HepG2 (cell line): ENCODE results near the gene CFAP92. TPM values are rescaled to one million over a fixed set of nuclear protein-coding genes. Genes with fewer than 3 reads are reported as not detected.

Experiments used
- ERF ChIP-seq: IDR thresholded peaks from 2 replicates; pipeline ENCODE4 v1.6.1; 2018; ENCODE audit warnings: missing biosample characterization, missing genetic modification reagents
- JUNB ChIP-seq: sonication (generic); formaldehyde crosslinking; IDR thresholded peaks from 2 replicates; pipeline ENCODE4 v1.8.0; 2022; ENCODE audit warnings: missing genetic modification reagents, mild to moderate bottlenecking, borderline replicate concordance
- RNF2 ChIP-seq: fragments of 450-650 bp; conservative IDR thresholded peaks from 2 replicates; pipeline ENCODE4 v1.6.1; 2016; ENCODE audit warnings: low read depth
- SAP130 ChIP-seq: IDR thresholded peaks from 2 replicates; pipeline ENCODE4 v1.6.1; 2016; ENCODE audit warnings: low read depth
- SMYD3 ChIP-seq: sonication (generic); formaldehyde crosslinking; IDR thresholded peaks from 2 replicates; pipeline ENCODE4 v1.8.1; 2023; ENCODE audit warnings: mild to moderate bottlenecking, missing genetic modification reagents
- YEATS4 ChIP-seq: sonication (generic); formaldehyde crosslinking; IDR thresholded peaks from 2 replicates; pipeline ENCODE4 v1.4.0; 2020; ENCODE audit warnings: missing genetic modification reagents, borderline replicate concordance
- ZFP90 ChIP-seq: sonication (generic); formaldehyde crosslinking; IDR thresholded peaks from 2 replicates; pipeline ENCODE4 v1.8.0; 2022; ENCODE audit warnings: missing genetic modification reagents, mild to moderate bottlenecking, inconsistent platforms, borderline replicate concordance
- ZNF263 ChIP-seq: sonication (generic); formaldehyde crosslinking; IDR thresholded peaks from 2 replicates; pipeline ENCODE4 v1.4.0; 2020; ENCODE audit warnings: missing genetic modification reagents
- ZNF451 ChIP-seq: sonication (generic); formaldehyde crosslinking; IDR thresholded peaks from 2 replicates; pipeline ENCODE4 v1.5.0; 2020; ENCODE audit warnings: mild to moderate bottlenecking, missing genetic modification reagents
- ZNF569 ChIP-seq: sonication (generic); formaldehyde crosslinking; IDR thresholded peaks from 2 replicates; pipeline ENCODE4 v1.5.0; 2020; ENCODE audit warnings: mild to moderate bottlenecking, missing genetic modification reagents, moderate library complexity, borderline replicate concordance
- polyA plus RNA-seq, 8 experiments: library from polyadenylated mRNA; depleted of rRNA in 3 of 8; stranded (reverse) in 7 of 8; unstranded in 1 of 8; fragments of >200 nt; fragmentation: Illumina TruSeq in 4 of 8; extraction: Trizol in 4 of 8; gene quantifications; 2 replicates each; pipeline versions ENCODE4 v1.2.1 to v1.2.3, GENCODE V29; 2011 to 2016; ENCODE audit warnings: low read depth in 4 of 8, missing spikeins in 1 of 8, mixed read lengths in 1 of 8; ENCODE audit not compliant: insufficient read depth in 1 of 8
- total RNA-seq, 5 experiments: library from RNA; depleted of rRNA; stranded (reverse); fragments of >200 nt; fragmentation: Illumina TruSeq; extraction: Trizol; gene quantifications; 2 replicates each; pipeline ENCODE4 v1.2.3, GENCODE V29; 2016; ENCODE audit warnings: low read depth in 1 of 5
- TF ChIP-seq, protein P1 (sequence below): sonication (generic); formaldehyde crosslinking; IDR thresholded peaks from 2 replicates; pipeline ENCODE4 v1.5.0; 2020; ENCODE audit warnings: mild to moderate bottlenecking, missing genetic modification reagents, moderate library complexity
- TF ChIP-seq, protein P2 (sequence below): sonication (generic); formaldehyde crosslinking; IDR thresholded peaks from 2 replicates; pipeline ENCODE4 v1.5.0; 2020; ENCODE audit warnings: missing genetic modification reagents
- TF ChIP-seq, protein P3 (sequence below): IDR thresholded peaks from 2 replicates; pipeline ENCODE4 v1.4.0; 2020; ENCODE audit warnings: mild to moderate bottlenecking, missing genetic modification reagents
- TF ChIP-seq, protein P4 (sequence below): IDR thresholded peaks from 2 replicates; pipeline ENCODE4 v1.6.1; 2016; ENCODE audit warnings: mild to moderate bottlenecking, missing biosample characterization, missing genetic modification reagents
- TF ChIP-seq, protein P5 (sequence below): sonication (generic); formaldehyde crosslinking; IDR thresholded peaks from 2 replicates; pipeline ENCODE4 v1.9.0; 2021; ENCODE audit warnings: missing genetic modification reagents, borderline replicate concordance
- TF ChIP-seq, protein P6 (sequence below): sonication (generic); formaldehyde crosslinking; IDR thresholded peaks from 2 replicates; pipeline ENCODE4 v1.8.0; 2022; ENCODE audit warnings: missing genetic modification reagents, mild to moderate bottlenecking, inconsistent platforms, borderline replicate concordance

CFAP92 gene
- total and polyA plus RNA-seq, 2 of the 13 experiments (the other 11 are each of a cell fraction or from before 2014, with no cell fraction given) = 0.18 to 0.46 TPM

DNA sequence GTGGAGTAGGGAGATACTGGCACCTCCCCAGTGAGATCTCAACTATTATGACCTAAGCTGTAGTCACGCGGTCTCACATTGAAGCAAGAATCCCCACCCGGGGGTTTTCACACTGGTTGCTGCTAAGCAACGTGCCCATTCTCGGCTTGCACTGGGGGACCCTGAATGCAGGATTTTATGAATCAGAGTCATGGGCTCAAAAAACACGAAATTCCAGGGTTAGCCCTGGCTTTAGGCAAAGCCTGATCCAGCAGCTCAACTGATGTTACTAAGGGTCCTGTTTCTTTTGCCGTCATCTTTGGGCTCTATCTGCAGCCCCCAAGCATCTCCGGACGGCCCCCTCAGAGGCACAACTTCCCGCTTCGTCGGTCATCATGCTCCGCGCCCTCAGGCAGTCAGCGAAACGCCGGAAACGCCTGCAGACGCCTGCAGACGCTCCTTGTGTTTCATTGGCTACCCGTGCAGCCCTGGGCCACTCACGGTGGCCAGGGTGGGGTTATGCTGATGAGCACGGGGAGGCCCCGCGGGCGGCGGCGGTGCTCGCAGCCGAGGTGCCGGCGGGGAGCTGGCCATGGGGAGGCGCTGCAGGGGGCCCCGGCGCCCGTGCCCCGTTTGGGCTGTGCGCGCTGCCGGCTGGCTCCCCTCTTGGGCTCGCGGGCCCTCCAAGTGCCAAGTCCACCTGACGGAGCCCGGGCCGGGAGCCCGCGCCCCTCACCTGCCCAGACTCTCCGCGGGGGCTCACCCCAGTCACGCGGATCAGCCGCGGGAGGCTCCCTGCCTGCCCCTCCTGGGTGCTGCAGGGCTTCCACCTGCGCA is 33.1 kb upstream of the CFAP92 start (continued):
- TF ChIP-seq RNF2 (peak; percentile 88), ZNF263 (CRISPR knock-in tag) (peak; percentile 44; the same call in 1 of the 2 replicates), SMYD3 (CRISPR knock-in tag) (no peak), JUNB (CRISPR knock-in tag) (0 out of 2 replicates have a peak, but pooled peaks have one; percentile 31), YEATS4 (CRISPR knock-in tag) (peak; percentile 37; the same call in 1 of the 2 replicates), SAP130 (peak; percentile 50), ZNF451 (CRISPR knock-in tag) (0 out of 2 replicates have a peak, but pooled peaks have one; percentile 38), ZNF569 (no peak), ZFP90 (CRISPR knock-in tag) (peak; percentile 75), ERF (CRISPR knock-in tag) (peak; percentile 64; the same call in 1 of the 2 replicates)
- TF ChIP-seq, protein P1, sequence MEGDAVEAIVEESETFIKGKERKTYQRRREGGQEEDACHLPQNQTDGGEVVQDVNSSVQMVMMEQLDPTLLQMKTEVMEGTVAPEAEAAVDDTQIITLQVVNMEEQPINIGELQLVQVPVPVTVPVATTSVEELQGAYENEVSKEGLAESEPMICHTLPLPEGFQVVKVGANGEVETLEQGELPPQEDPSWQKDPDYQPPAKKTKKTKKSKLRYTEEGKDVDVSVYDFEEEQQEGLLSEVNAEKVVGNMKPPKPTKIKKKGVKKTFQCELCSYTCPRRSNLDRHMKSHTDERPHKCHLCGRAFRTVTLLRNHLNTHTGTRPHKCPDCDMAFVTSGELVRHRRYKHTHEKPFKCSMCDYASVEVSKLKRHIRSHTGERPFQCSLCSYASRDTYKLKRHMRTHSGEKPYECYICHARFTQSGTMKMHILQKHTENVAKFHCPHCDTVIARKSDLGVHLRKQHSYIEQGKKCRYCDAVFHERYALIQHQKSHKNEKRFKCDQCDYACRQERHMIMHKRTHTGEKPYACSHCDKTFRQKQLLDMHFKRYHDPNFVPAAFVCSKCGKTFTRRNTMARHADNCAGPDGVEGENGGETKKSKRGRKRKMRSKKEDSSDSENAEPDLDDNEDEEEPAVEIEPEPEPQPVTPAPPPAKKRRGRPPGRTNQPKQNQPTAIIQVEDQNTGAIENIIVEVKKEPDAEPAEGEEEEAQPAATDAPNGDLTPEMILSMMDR = peak; percentile 66
- TF ChIP-seq, protein P2, sequence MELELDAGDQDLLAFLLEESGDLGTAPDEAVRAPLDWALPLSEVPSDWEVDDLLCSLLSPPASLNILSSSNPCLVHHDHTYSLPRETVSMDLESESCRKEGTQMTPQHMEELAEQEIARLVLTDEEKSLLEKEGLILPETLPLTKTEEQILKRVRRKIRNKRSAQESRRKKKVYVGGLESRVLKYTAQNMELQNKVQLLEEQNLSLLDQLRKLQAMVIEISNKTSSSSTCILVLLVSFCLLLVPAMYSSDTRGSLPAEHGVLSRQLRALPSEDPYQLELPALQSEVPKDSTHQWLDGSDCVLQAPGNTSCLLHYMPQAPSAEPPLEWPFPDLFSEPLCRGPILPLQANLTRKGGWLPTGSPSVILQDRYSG (CRISPR knock-in tag) = peak; percentile 55; the same call in 1 of the 2 replicates
- TF ChIP-seq, protein P3, sequence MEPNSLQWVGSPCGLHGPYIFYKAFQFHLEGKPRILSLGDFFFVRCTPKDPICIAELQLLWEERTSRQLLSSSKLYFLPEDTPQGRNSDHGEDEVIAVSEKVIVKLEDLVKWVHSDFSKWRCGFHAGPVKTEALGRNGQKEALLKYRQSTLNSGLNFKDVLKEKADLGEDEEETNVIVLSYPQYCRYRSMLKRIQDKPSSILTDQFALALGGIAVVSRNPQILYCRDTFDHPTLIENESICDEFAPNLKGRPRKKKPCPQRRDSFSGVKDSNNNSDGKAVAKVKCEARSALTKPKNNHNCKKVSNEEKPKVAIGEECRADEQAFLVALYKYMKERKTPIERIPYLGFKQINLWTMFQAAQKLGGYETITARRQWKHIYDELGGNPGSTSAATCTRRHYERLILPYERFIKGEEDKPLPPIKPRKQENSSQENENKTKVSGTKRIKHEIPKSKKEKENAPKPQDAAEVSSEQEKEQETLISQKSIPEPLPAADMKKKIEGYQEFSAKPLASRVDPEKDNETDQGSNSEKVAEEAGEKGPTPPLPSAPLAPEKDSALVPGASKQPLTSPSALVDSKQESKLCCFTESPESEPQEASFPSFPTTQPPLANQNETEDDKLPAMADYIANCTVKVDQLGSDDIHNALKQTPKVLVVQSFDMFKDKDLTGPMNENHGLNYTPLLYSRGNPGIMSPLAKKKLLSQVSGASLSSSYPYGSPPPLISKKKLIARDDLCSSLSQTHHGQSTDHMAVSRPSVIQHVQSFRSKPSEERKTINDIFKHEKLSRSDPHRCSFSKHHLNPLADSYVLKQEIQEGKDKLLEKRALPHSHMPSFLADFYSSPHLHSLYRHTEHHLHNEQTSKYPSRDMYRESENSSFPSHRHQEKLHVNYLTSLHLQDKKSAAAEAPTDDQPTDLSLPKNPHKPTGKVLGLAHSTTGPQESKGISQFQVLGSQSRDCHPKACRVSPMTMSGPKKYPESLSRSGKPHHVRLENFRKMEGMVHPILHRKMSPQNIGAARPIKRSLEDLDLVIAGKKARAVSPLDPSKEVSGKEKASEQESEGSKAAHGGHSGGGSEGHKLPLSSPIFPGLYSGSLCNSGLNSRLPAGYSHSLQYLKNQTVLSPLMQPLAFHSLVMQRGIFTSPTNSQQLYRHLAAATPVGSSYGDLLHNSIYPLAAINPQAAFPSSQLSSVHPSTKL (CRISPR knock-in tag) = 0 out of 2 replicates have a peak, but pooled peaks have one; percentile 20
- TF ChIP-seq, protein P4, sequence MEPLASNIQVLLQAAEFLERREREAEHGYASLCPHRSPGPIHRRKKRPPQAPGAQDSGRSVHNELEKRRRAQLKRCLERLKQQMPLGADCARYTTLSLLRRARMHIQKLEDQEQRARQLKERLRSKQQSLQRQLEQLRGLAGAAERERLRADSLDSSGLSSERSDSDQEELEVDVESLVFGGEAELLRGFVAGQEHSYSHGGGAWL (CRISPR knock-in tag) = peak; percentile 67; the same call in 1 of the 2 replicates
- TF ChIP-seq, protein P5, sequence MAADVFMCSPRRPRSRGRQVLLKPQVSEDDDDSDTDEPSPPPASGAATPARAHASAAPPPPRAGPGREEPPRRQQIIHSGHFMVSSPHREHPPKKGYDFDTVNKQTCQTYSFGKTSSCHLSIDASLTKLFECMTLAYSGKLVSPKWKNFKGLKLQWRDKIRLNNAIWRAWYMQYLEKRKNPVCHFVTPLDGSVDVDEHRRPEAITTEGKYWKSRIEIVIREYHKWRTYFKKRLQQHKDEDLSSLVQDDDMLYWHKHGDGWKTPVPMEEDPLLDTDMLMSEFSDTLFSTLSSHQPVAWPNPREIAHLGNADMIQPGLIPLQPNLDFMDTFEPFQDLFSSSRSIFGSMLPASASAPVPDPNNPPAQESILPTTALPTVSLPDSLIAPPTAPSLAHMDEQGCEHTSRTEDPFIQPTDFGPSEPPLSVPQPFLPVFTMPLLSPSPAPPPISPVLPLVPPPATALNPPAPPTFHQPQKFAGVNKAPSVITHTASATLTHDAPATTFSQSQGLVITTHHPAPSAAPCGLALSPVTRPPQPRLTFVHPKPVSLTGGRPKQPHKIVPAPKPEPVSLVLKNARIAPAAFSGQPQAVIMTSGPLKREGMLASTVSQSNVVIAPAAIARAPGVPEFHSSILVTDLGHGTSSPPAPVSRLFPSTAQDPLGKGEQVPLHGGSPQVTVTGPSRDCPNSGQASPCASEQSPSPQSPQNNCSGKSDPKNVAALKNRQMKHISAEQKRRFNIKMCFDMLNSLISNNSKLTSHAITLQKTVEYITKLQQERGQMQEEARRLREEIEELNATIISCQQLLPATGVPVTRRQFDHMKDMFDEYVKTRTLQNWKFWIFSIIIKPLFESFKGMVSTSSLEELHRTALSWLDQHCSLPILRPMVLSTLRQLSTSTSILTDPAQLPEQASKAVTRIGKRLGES = no peak
- TF ChIP-seq, protein P6, sequence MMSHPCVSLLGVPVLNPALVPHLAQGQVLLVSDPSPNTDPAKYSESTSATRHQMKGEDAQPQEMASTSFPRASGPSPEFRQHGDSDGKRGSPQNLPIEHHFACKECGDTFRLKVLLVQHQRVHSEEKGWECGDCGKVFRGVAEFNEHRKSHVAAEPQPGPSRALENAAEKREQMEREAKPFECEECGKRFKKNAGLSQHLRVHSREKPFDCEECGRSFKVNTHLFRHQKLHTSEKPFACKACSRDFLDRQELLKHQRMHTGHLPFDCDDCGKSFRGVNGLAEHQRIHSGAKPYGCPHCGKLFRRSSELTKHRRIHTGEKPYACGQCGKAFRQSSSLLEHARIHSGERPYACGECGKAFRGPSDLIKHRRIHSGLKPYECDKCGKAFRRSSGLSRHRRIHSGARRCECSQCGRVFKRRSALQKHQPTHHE (CRISPR knock-in tag) = no peak
